ENCODE results near the gene ARAP1.
A peak's percentile ranks its signal among the peaks of the same experiment; 100 is the strongest.

The ARAP1 gene

GRCh38 chr11:72668629-72669347, 83.4 kb downstream of the ARAP1 start:
- no peak for DNase-seq (ENCODE audit: low read depth, low spot score)

- DNase-seq (ENCODE audit: low read depth, low spot score): no peak
These were observed 86.2 kb downstream of the ARAP1 start for GRCh38 chr11:72665911-72666472.

- DNase-seq (ENCODE audit: low read depth, low spot score): no peak
These were observed 90.2 kb downstream of the ARAP1 start for GRCh38 chr11:72662036-72662435.

GRCh38 chr11:72661486-72661885, 90.7 kb downstream of the ARAP1 start:
- no peak for DNase-seq (ENCODE audit: low read depth, low spot score)

GRCh38 chr11:72658989-72659640, 93.1 kb downstream of the ARAP1 start:
- DNase-seq (ENCODE audit: low read depth, low spot score): no peak

GRCh38 chr11:72657411-72658100, 94.7 kb downstream of the ARAP1 start:
- DNase-seq (ENCODE audit: low read depth, low spot score): no peak

- no peak for DNase-seq (ENCODE audit: low read depth, low spot score)
These were observed 96.2 kb downstream of the ARAP1 start for GRCh38 chr11:72655896-72656464.

GRCh38 chr11:72655014-72655413, 97.2 kb downstream of the ARAP1 start:
- no peak for DNase-seq (ENCODE audit: low read depth, low spot score)

GRCh38 chr11:72653649-72654048, 98.6 kb downstream of the ARAP1 start:
- no peak for DNase-seq (ENCODE audit: low read depth, low spot score)

- peak; percentile 75 for DNase-seq (ENCODE audit: low read depth, low spot score)
These were observed 99.2 kb downstream of the ARAP1 start for GRCh38 chr11:72652873-72653630.

- no peak for DNase-seq (ENCODE audit: low read depth, low spot score)
These were observed 100.1 kb downstream of the ARAP1 start for GRCh38 chr11:72652133-72652532.

GRCh38 chr11:72649215-72649976, 102.8 kb downstream of the ARAP1 start:
- DNase-seq (ENCODE audit: low read depth, low spot score): no peak

GRCh38 chr11:72648384-72649136, 103.6 kb downstream of the ARAP1 start:
- no peak for DNase-seq (ENCODE audit: low read depth, low spot score)

GRCh38 chr11:72647882-72648281, 104.3 kb downstream of the ARAP1 start:
- no peak for DNase-seq (ENCODE audit: low read depth, low spot score)

- no peak for DNase-seq (ENCODE audit: low read depth, low spot score)
These were observed 105.7 kb downstream of the ARAP1 start for GRCh38 chr11:72646472-72646871.

- DNase-seq (ENCODE audit: low read depth, low spot score): no peak
These were observed 106.2 kb downstream of the ARAP1 start for GRCh38 chr11:72646024-72646423.

- no peak for DNase-seq (ENCODE audit: low read depth, low spot score)
These were observed 108.7 kb downstream of the ARAP1 start for GRCh38 chr11:72643547-72643946.

- DNase-seq (ENCODE audit: low read depth, low spot score): no peak
These were observed 109.2 kb downstream of the ARAP1 start for GRCh38 chr11:72642884-72643522.

All from iPS DF 19.7 (cell line).